ENCODE data around the gene NANOS2.

DNA sequence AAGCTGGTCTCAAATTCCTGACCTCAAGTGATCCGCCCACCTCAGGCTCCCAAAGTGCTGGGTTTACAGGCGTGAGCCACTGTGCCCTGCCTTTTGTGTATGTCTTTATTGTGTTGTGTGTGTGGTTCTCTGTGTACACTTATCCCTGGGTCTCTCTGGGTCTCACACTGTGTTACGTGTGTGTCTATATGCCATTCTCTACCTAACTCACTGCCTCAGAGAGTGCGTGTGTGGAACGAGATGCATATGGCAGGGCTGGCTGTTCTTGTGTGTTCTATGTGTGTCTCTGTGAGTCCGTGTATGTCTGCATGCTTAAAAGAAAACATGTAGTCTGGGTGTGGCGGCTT, 40.0 kb downstream of the NANOS2 start:
- TF ChIP-seq, protein P1, sequence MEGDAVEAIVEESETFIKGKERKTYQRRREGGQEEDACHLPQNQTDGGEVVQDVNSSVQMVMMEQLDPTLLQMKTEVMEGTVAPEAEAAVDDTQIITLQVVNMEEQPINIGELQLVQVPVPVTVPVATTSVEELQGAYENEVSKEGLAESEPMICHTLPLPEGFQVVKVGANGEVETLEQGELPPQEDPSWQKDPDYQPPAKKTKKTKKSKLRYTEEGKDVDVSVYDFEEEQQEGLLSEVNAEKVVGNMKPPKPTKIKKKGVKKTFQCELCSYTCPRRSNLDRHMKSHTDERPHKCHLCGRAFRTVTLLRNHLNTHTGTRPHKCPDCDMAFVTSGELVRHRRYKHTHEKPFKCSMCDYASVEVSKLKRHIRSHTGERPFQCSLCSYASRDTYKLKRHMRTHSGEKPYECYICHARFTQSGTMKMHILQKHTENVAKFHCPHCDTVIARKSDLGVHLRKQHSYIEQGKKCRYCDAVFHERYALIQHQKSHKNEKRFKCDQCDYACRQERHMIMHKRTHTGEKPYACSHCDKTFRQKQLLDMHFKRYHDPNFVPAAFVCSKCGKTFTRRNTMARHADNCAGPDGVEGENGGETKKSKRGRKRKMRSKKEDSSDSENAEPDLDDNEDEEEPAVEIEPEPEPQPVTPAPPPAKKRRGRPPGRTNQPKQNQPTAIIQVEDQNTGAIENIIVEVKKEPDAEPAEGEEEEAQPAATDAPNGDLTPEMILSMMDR (IDR thresholded peaks at IDR 0.05): no peak
- TF ChIP-seq POLR2A (IDR thresholded peaks at IDR 0.05): no peak

All from thyroid gland (tissue), 4 donors.